ENCODE data around the gene UNC5B.

- TF ChIP-seq CTCF (IDR thresholded peaks at IDR 0.05; ENCODE audit: poor library complexity), result no peak
- TF ChIP-seq EZH2 (IDR thresholded peaks at IDR 0.05; ENCODE audit: borderline replicate concordance), result no peak
Measured at GRCh38 chr10:71265201-71265575, 52.8 kb downstream of the UNC5B start.
